Measurements from ENCODE around the gene SND1.

DNA sequence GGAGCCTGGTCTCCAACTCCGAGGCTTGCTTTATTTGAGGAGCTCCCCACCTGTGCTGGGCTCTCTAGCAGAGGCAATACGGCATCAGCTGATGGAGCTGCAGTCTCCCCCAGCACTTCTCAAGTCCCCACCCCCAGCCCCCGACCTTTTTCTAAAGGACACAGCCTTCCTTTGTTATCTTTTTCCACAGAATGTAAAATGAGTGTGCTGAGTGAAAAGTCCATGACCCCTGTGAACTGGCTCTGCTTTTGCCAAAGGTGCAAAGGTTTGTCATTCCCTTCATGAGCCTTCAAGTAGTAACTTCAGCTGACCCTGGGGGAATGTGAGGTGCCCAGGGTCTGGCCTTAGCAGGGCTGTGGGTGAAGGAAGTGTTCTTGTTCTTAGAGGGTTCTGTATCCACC lies 353.8 kb downstream of the SND1 start:
- TF ChIP-seq CTCF (IDR thresholded peaks at IDR 0.05; ENCODE audit: low read depth, low read length, missing input control) (no peak), TAF1 (conservative IDR thresholded peaks at IDR 0.05) (no peak), ZBTB33 (IDR thresholded peaks at IDR 0.05) (peak; percentile 42), GABPA (IDR thresholded peaks at IDR 0.05 in 1 of 2, conservative IDR thresholded peaks at IDR 0.05 in 1 of 2) (no peak), EGR1 (IDR thresholded peaks at IDR 0.05; ENCODE audit: low read depth in 2 of 2) (peak in 1 of 2 donors; percentile 38), RAD21 (IDR thresholded peaks at IDR 0.05) (peak; percentile 11 to 46)
- TF ChIP-seq, protein P1, sequence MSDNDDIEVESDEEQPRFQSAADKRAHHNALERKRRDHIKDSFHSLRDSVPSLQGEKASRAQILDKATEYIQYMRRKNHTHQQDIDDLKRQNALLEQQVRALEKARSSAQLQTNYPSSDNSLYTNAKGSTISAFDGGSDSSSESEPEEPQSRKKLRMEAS (IDR thresholded peaks at IDR 0.05): no peak

Data from liver (tissue), 3 donors.